ENCODE results near the gene TEX48. TPM values are rescaled to one million over a fixed set of nuclear protein-coding genes. Genes with fewer than 3 reads are reported as not detected.

The TEX48 gene
- total and polyA plus RNA-seq, 2 experiments from 2014 or later, result not detected

DNA sequence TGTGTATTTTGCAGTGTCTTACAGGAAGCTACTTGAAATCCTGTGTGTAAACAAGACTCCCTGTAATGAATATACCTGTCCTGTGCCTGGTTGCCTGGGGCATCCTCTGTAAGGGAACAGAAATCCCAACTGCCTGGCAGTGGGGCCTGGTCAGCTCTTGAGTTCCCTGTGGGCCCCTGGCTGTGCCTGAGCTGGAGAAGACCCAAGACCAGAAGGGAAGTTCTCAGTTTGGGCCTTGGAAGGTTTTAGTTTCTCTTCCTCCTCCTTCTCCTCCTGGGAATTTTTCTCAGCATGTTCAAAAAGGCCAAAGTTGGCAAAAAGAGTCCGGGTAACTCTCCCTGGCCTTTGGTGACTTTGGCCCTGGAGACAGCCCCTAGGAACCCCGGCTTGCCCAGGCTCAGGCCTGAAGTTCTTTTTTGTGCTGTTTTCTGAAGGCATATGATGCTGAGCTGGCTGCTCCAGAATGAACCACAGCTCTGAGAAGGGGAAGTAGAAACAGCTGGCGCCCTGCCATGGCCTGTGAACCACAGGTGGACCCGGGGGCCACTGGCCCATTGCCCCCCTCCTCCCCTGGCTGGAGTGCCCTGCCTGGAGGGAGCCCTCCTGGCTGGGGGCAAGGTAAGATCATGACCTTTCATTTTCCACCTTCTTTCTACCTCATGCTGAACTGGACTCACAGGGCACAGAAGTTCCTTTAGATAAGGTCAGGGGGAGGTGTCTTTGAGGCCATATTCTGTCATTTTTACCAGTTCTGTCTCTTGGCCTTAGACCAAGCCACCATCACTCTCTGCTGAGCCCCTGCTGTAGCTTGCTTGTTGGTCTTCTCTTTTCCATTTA lies 65.1 kb downstream of the TEX48 start:
- Histone ChIP-seq H3K9me2 (ENCODE audit: insufficient read depth) (no peaks in the 10 kb centered on the region), H2AFZ (no peak overlapping the region), H3K4me3 (no peak overlapping the region), H3K36me3 (ENCODE audit: low read depth) (no peaks in the 10 kb centered on the region), H3K79me2 (ENCODE audit: insufficient read depth) (peaks cover 18% of the 10 kb centered on the region; the same call in 1 of the 2 replicates), H4K20me1 (ENCODE audit: insufficient read depth) (no peaks in the 10 kb centered on the region), H3K27ac (no peak overlapping the region), H3K4me1 (ENCODE audit: insufficient read depth) (peaks cover 12% of the 10 kb centered on the region), H3K9me3 (ENCODE audit: low read depth) (no peaks in the 10 kb centered on the region), H3F3A (ENCODE audit: insufficient read depth) (peaks cover 10% of the 10 kb centered on the region), H3K27me3 (replicated peaks; ENCODE audit: insufficient read depth) (no peaks in the 10 kb centered on the region), H3K9ac (no peak overlapping the region), H3K4me2 (ENCODE audit: unreplicated experiment) (no peak overlapping the region)
- no peak for TF ChIP-seq EZH2 (IDR thresholded peaks at IDR 0.05; ENCODE audit: insufficient read depth, poor library complexity, severe bottlenecking)
- TF ChIP-seq EZH2phosphoT487 (IDR thresholded peaks at IDR 0.05; ENCODE audit: insufficient read depth, low read depth), result no peak
- WGBS, 2 experiments (ENCODE audit: low coverage in 1 of 2, low lambda C conversion rate in 2 of 2, missing lambda C conversion rate in 2 of 2), result 64 to 73% methylated on average over 4 of the region's 4 CpGs
- DNase-seq, result no peak
- in situ Hi-C loops (cut with MboI), result no loop called here

Other genes with a start within 250 kb of the TEX48 start
- gene WHRN, start 176.7 kb downstream of the TEX48 start, total RNA-seq (2014; rRNA removed; shearing (Covaris generic)), result 0.76 and 1.1 TPM in 2 replicates
- gene WHRN, start 176.7 kb downstream of the TEX48 start, polyA plus RNA-seq (2016; fragmentation: Nextera tagmentation; extraction: Ambion mirVana), result 1.5 and 1.8 TPM in 2 replicates
- 127 and 131 TPM in 2 replicates for gene ATP6V1G1, start 94.4 kb downstream of the TEX48 start, total RNA-seq (2014; rRNA removed; shearing (Covaris generic))
- 222 and 230 TPM in 2 replicates for gene ATP6V1G1, start 94.4 kb downstream of the TEX48 start, polyA plus RNA-seq (2016; fragmentation: Nextera tagmentation; extraction: Ambion mirVana)
- 4.9 and 10.7 TPM in 2 replicates for gene TMEM268, start 70.9 kb downstream of the TEX48 start, total RNA-seq (2014; rRNA removed; shearing (Covaris generic))
- 5.1 and 6.9 TPM in 2 replicates for gene TMEM268, start 70.9 kb downstream of the TEX48 start, polyA plus RNA-seq (2016; fragmentation: Nextera tagmentation; extraction: Ambion mirVana)
- not detected in 2 replicates for gene TEX53, start 24.4 kb downstream of the TEX48 start, total RNA-seq (2014; rRNA removed; shearing (Covaris generic))
- gene TEX53, start 24.4 kb downstream of the TEX48 start, polyA plus RNA-seq (2016; fragmentation: Nextera tagmentation; extraction: Ambion mirVana), result not detected in 2 replicates
- under 0.01 TPM in 1 of 2 replicates, not detected in the other for gene TNFSF15, start 123.8 kb upstream of the TEX48 start, total RNA-seq (2014; rRNA removed; shearing (Covaris generic))
- gene TNFSF15, start 123.8 kb upstream of the TEX48 start, polyA plus RNA-seq (2016; fragmentation: Nextera tagmentation; extraction: Ambion mirVana), result not detected in 2 replicates
- not detected in 2 replicates for gene TNFSF8, start 248.4 kb upstream of the TEX48 start, total RNA-seq (2014; rRNA removed; shearing (Covaris generic))
- not detected in 2 replicates for gene TNFSF8, start 248.4 kb upstream of the TEX48 start, polyA plus RNA-seq (2016; fragmentation: Nextera tagmentation; extraction: Ambion mirVana)

All from GM23248 (cell line).